ENCODE measurements around the gene GFRA1. TPM values are rescaled to one million over a fixed set of nuclear protein-coding genes. Genes with fewer than 3 reads are reported as not detected.

The GFRA1 gene
- polyA plus RNA-seq, 1 of the 3 experiments (the other 2 are of a cell fraction) = 1.6 TPM

DNA sequence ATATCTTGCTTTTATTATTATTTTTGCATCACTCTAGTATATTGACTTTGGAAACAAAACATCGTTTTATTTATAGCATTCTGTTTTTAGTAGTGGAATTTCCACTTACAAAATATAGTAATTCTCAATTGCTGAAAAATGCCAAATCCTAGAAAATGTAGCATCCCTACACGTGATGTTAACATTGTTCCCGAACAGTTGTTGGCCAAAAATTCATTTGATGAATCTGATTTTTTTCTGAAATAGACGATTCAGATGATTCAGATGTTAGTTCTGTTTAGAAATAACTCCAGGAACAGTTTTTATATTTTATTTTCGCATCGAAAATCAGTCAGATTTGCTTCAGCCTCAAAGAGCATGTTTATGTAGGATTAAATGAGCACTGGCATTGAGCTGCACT is 122.4 kb downstream of the GFRA1 start:
- Histone ChIP-seq H3K79me2 (ENCODE audit: insufficient read depth) (no peaks in the 10 kb centered on the region), H4K20me1 (ENCODE audit: insufficient read depth) (no peaks in the 10 kb centered on the region), H3K9me2 (no peaks in the 10 kb centered on the region), H3K27ac (ENCODE audit: low read depth in 2 of 2, low read length in 1 of 2) (no peak overlapping the region), H3K4me1 (ENCODE audit: control insufficient read depth in 1 of 2, insufficient read depth in 2 of 2, low read depth in 1 of 2, low read length in 1 of 2) (no peaks in the 10 kb centered on the region), H3K4me2 (no peak overlapping the region), H3K9me3 (no peaks in the 10 kb centered on the region), H3K4me3 (ENCODE audit: low read depth in 2 of 2, low read length in 1 of 2) (no peak overlapping the region), H3F3A (replicated peaks; ENCODE audit: insufficient read depth) (no peaks in the 10 kb centered on the region), H3K9ac (no peak overlapping the region), H3K27me3 (ENCODE audit: insufficient read depth) (no peaks in the 10 kb centered on the region), H3K36me3 (replicated peaks in 1 of 2; ENCODE audit: control insufficient read depth in 1 of 2, insufficient read depth in 2 of 2, low read length in 1 of 2) (no peaks in the 10 kb centered on the region), H2AFZ (ENCODE audit: low read depth) (no peak overlapping the region)
- CTCF ChIA-PET = no interaction called here
- 15% methylated on average over 6 of the region's 6 CpGs for WGBS (ENCODE audit: low lambda C conversion rate)
- no peak for TF ChIP-seq FOSL2 (IDR thresholded peaks at IDR 0.05; ENCODE audit: borderline replicate concordance, low read depth)
- no peak for TF ChIP-seq EZH2phosphoT487 (IDR thresholded peaks at IDR 0.05; ENCODE audit: borderline replicate concordance, low read depth)
- TF ChIP-seq RAD21 (IDR thresholded peaks at IDR 0.05; ENCODE audit: low read length) = no peak
- TF ChIP-seq, protein P1, sequence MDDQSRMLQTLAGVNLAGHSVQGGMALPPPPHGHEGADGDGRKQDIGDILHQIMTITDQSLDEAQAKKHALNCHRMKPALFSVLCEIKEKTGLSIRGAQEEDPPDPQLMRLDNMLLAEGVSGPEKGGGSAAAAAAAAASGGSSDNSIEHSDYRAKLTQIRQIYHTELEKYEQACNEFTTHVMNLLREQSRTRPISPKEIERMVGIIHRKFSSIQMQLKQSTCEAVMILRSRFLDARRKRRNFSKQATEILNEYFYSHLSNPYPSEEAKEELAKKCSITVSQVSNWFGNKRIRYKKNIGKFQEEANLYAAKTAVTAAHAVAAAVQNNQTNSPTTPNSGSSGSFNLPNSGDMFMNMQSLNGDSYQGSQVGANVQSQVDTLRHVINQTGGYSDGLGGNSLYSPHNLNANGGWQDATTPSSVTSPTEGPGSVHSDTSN (IDR thresholded peaks at IDR 0.05) = no peak
- TF ChIP-seq TAF1 (IDR thresholded peaks at IDR 0.05; ENCODE audit: borderline replicate concordance, low read depth, low read length) = no peak
- TF ChIP-seq GABPA (IDR thresholded peaks at IDR 0.05; ENCODE audit: low read depth) = no peak
- no peak for TF ChIP-seq JUND (IDR thresholded peaks at IDR 0.05)
- no peak for TF ChIP-seq YY1 (IDR thresholded peaks at IDR 0.05; ENCODE audit: low read depth)
- TF ChIP-seq NRF1 (IDR thresholded peaks at IDR 0.05; ENCODE audit: low read depth, low read length) = no peak
- TF ChIP-seq, protein P2, sequence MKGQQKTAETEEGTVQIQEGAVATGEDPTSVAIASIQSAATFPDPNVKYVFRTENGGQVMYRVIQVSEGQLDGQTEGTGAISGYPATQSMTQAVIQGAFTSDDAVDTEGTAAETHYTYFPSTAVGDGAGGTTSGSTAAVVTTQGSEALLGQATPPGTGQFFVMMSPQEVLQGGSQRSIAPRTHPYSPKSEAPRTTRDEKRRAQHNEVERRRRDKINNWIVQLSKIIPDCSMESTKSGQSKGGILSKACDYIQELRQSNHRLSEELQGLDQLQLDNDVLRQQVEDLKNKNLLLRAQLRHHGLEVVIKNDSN (IDR thresholded peaks at IDR 0.05; ENCODE audit: borderline replicate concordance, low read depth) = no peak
- no peak for TF ChIP-seq MXI1 (IDR thresholded peaks at IDR 0.05; ENCODE audit: low read depth, low read length)
- TF ChIP-seq, protein P3, sequence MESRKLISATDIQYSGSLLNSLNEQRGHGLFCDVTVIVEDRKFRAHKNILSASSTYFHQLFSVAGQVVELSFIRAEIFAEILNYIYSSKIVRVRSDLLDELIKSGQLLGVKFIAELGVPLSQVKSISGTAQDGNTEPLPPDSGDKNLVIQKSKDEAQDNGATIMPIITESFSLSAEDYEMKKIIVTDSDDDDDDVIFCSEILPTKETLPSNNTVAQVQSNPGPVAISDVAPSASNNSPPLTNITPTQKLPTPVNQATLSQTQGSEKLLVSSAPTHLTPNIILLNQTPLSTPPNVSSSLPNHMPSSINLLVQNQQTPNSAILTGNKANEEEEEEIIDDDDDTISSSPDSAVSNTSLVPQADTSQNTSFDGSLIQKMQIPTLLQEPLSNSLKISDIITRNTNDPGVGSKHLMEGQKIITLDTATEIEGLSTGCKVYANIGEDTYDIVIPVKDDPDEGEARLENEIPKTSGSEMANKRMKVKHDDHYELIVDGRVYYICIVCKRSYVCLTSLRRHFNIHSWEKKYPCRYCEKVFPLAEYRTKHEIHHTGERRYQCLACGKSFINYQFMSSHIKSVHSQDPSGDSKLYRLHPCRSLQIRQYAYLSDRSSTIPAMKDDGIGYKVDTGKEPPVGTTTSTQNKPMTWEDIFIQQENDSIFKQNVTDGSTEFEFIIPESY (IDR thresholded peaks at IDR 0.05; ENCODE audit: borderline replicate concordance, low read depth) = no peak
- no peak for TF ChIP-seq NFIC (IDR thresholded peaks at IDR 0.05; ENCODE audit: borderline replicate concordance)
- no peak for TF ChIP-seq RFX5 (IDR thresholded peaks at IDR 0.05; ENCODE audit: low read length)
- no peak for TF ChIP-seq TCF12 (IDR thresholded peaks at IDR 0.05)
- TF ChIP-seq POLR2AphosphoS5 (IDR thresholded peaks at IDR 0.05; ENCODE audit: low read depth, low read length) = no peak
- TF ChIP-seq, protein P4, sequence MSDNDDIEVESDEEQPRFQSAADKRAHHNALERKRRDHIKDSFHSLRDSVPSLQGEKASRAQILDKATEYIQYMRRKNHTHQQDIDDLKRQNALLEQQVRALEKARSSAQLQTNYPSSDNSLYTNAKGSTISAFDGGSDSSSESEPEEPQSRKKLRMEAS (IDR thresholded peaks at IDR 0.05; ENCODE audit: low read depth) = no peak
- TF ChIP-seq, protein P5, sequence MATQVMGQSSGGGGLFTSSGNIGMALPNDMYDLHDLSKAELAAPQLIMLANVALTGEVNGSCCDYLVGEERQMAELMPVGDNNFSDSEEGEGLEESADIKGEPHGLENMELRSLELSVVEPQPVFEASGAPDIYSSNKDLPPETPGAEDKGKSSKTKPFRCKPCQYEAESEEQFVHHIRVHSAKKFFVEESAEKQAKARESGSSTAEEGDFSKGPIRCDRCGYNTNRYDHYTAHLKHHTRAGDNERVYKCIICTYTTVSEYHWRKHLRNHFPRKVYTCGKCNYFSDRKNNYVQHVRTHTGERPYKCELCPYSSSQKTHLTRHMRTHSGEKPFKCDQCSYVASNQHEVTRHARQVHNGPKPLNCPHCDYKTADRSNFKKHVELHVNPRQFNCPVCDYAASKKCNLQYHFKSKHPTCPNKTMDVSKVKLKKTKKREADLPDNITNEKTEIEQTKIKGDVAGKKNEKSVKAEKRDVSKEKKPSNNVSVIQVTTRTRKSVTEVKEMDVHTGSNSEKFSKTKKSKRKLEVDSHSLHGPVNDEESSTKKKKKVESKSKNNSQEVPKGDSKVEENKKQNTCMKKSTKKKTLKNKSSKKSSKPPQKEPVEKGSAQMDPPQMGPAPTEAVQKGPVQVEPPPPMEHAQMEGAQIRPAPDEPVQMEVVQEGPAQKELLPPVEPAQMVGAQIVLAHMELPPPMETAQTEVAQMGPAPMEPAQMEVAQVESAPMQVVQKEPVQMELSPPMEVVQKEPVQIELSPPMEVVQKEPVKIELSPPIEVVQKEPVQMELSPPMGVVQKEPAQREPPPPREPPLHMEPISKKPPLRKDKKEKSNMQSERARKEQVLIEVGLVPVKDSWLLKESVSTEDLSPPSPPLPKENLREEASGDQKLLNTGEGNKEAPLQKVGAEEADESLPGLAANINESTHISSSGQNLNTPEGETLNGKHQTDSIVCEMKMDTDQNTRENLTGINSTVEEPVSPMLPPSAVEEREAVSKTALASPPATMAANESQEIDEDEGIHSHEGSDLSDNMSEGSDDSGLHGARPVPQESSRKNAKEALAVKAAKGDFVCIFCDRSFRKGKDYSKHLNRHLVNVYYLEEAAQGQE (IDR thresholded peaks at IDR 0.05; ENCODE audit: low read depth, low read length) = no peak
- POLR2A ChIA-PET = no interaction called here
- no peak for DNase-seq

All from SK-N-SH (cell line).